ENCODE data around the gene MGAT4C. TPM values are rescaled to one million over a fixed set of nuclear protein-coding genes. Genes with fewer than 3 reads are reported as not detected.

Gene MGAT4C
- total and polyA plus RNA-seq, 2 donors (not counting 3 experiments of a cell fraction or from before 2014, with no cell fraction given) = not detected

DNA sequence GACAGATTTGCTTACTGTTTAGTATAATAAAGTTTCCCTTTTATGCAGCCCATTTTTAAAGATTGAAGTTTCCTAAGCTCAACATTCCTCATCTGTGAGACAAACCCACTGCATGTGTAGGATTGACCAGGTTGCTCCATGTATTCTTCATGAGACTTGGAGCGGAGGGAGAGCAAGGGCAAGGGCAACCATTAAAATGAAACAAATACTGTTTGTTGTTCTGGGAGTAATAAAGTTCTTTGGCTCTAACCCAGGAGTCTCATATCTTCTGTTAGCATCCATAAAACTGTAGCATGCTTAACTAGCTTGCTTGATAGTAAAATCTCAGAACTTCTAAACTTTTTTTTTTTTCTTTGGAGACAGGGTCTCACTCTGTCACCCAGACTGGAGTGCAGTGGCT, 307.9 kb downstream of the MGAT4C start:
- no peak for DNase-seq (ENCODE audit: low read depth, low spot score)
- CTCF ChIA-PET = interaction anchor here (0.9 to 6.8 kb wide), 5 partner anchors 16 to 966 kb away, joined by 3 to 100 read pairs (median 3); no protein-coding TSS in a partner anchor
- intact Hi-C loops (cut with micrococcal nuclease) (no loop called here), dilution Hi-C loops (cut with MboI; ENCODE audit: extremely low pct_ligation_motif_present, low sequenced_read_pairs) (no loop called here)
- H3K9me1 ChIP-seq (replicated peaks; ENCODE audit: control insufficient read depth, extremely low read depth, insufficient read depth, low read length) = no peaks in the 10 kb centered on the region
- no peaks in the 10 kb centered on the region for H3K79me2 ChIP-seq (ENCODE audit: control insufficient read depth, insufficient read depth, low read length)
- BruUV-seq (replicated peaks) = no TSS peak
- peaks cover 2% of the 10 kb centered on the region for H3K4me1 ChIP-seq (ENCODE audit: control insufficient read depth, extremely low read depth, insufficient read depth, low read length)
- TF ChIP-seq GATA2 (IDR thresholded peaks at IDR 0.05; ENCODE audit: insufficient read depth, insufficient read length, low read depth, low read length) (no peak), EZH2 (IDR thresholded peaks at IDR 0.05; ENCODE audit: borderline replicate concordance, low read depth, low read length, severe bottlenecking) (no peak), POLR2AphosphoS5 (IDR thresholded peaks at IDR 0.05; ENCODE audit: insufficient read depth, low read depth, low read length) (no peak), FOS (IDR thresholded peaks at IDR 0.05; ENCODE audit: borderline replicate concordance, insufficient read depth, low read length) (no peak), MAX (IDR thresholded peaks at IDR 0.05; ENCODE audit: insufficient read depth, insufficient read length) (no peak), JUN (IDR thresholded peaks at IDR 0.05; ENCODE audit: borderline replicate concordance, insufficient read depth, insufficient read length, low read depth) (no peak), MYC (IDR thresholded peaks at IDR 0.05; ENCODE audit: low read depth, low read length) (no peak), POLR2A (IDR thresholded peaks at IDR 0.05; ENCODE audit: low read depth, low read length) (no peak)
- TF ChIP-seq, protein P1, sequence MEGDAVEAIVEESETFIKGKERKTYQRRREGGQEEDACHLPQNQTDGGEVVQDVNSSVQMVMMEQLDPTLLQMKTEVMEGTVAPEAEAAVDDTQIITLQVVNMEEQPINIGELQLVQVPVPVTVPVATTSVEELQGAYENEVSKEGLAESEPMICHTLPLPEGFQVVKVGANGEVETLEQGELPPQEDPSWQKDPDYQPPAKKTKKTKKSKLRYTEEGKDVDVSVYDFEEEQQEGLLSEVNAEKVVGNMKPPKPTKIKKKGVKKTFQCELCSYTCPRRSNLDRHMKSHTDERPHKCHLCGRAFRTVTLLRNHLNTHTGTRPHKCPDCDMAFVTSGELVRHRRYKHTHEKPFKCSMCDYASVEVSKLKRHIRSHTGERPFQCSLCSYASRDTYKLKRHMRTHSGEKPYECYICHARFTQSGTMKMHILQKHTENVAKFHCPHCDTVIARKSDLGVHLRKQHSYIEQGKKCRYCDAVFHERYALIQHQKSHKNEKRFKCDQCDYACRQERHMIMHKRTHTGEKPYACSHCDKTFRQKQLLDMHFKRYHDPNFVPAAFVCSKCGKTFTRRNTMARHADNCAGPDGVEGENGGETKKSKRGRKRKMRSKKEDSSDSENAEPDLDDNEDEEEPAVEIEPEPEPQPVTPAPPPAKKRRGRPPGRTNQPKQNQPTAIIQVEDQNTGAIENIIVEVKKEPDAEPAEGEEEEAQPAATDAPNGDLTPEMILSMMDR (IDR thresholded peaks at IDR 0.05; ENCODE audit: extremely low read depth in 1 of 2, insufficient read depth in 1 of 2, low read depth in 1 of 2, low read length in 2 of 2) = no peak
- H3K36me3 ChIP-seq (ENCODE audit: control insufficient read depth in 2 of 2, extremely low read depth in 1 of 2, insufficient read depth in 2 of 2, low read length in 2 of 2) = no peaks in the 10 kb centered on the region
- H3K27me3 ChIP-seq (ENCODE audit: control insufficient read depth in 2 of 2, insufficient read depth in 2 of 2, low read length in 2 of 2) = no peaks in the 10 kb centered on the region
- H3K27ac ChIP-seq (ENCODE audit: insufficient read depth, low read depth, low read length) = no peak overlapping the region
- POLR2A ChIA-PET = interaction anchor here (0.6 kb wide), 1 partner anchor 364 kb away, joined by 3 read pairs; no protein-coding TSS in a partner anchor
- H3K9ac ChIP-seq (replicated peaks; ENCODE audit: extremely low read depth, insufficient read depth, low read length) = no peak overlapping the region
- FAIRE-seq = no peak
- H2AFZ ChIP-seq (ENCODE audit: low read depth, low read length) = no peak overlapping the region
- no peak overlapping the region for H3K4me3 ChIP-seq (replicated peaks in 1 of 3; ENCODE audit: insufficient read depth in 1 of 3, low read depth in 1 of 3, low read length in 3 of 3)
- no peak overlapping the region for H3K4me2 ChIP-seq (ENCODE audit: insufficient read depth, low read length)
- H3K9me3 ChIP-seq (replicated peaks; ENCODE audit: control insufficient read depth, insufficient read depth, low read length) = no peaks in the 10 kb centered on the region
- no peaks in the 10 kb centered on the region for H4K20me1 ChIP-seq (replicated peaks; ENCODE audit: control insufficient read depth, extremely low read depth, insufficient read depth, low read length)

Data from endothelial cell of umbilical vein (primary cell).